Ovary (tissue), 9 donors: ENCODE data around the gene SLC7A5. TPM values are rescaled to one million over a fixed set of nuclear protein-coding genes. Genes with fewer than 3 reads are reported as not detected.

Source experiments
- DNase-seq, 5 donors: peaks; one replicate each; pipeline ENCODE4 v3.0.0-alpha.2; 2019 to 2020
- H3K27ac ChIP-seq, 2 donors: fragments of 200-600 bp; one replicate each; pipeline versions ENCODE4 v1.5.1 to v1.8.0; 2019 to 2022
- H3K27me3 ChIP-seq: fragments of 200-600 bp; one replicate; pipeline ENCODE4 v1.8.0; 2022
- H3K36me3 ChIP-seq: fragments of 200-600 bp; sonication (generic); one replicate; pipeline ENCODE4 v1.5.1; 2019
- H3K4me1 ChIP-seq: one replicate; pipeline ENCODE4 v1.8.1; 2013; ENCODE audit warnings: mild to moderate bottlenecking, moderate library complexity; ENCODE audit not compliant: insufficient read depth
- H3K4me3 ChIP-seq: fragments of 200-600 bp; sonication (generic); one replicate; pipeline ENCODE4 v1.5.1; 2017
- H3K9me3 ChIP-seq, 2 donors: fragments of 200-600 bp in 1 of 2; sonication (generic) in 1 of 2; one replicate each; pipeline versions ENCODE4 v1.5.1 to v1.8.1; 2013 to 2019; ENCODE audit warnings: mild to moderate bottlenecking in 1 of 2, moderate library complexity in 1 of 2
- EP300 ChIP-seq: sonication (generic); formaldehyde crosslinking; IDR thresholded peaks from one replicate; pipeline ENCODE4 v1.6.1; 2017; ENCODE audit warnings: antibody characterized with exemption
- POLR2A ChIP-seq: fragments of 450-650 bp; IDR thresholded peaks from one replicate; pipeline ENCODE4 v1.6.1; 2017; ENCODE audit warnings: antibody characterized with exemption, mild to moderate bottlenecking, moderate library complexity
- WGBS, 3 donors: extraction: QIAGEN DNeasy Blood & Tissue Kit in 1 of 3; methylation state at CpG; one replicate each; pipeline versions ENCODE4 v1.1.5 to v1.1.7; 2013 to 2017; 5-methylcytosine and 5-hydroxymethylcytosine counted together
- intact Hi-C, 4 donors: fragments of 100-400 bp; cut with DNase I; formaldehyde crosslinking; loops; one replicate each; pipeline versions ENCODE4 v1.11.0 to v1.15.1; 2022 to 2023
- polyA plus RNA-seq, 2 donors: library from polyadenylated mRNA; stranded (reverse); fragments of 200-250 nt in 1 of 2; fragments of 350-450 nt in 1 of 2; fragmentation: Illumina TruSeq in 1 of 2; extraction: RNeasy Lipid Tissue Mini Kit (QIAGEN cat#74804) in 1 of 2; gene quantifications; one replicate each; pipeline ENCODE4 v1.2.3, GENCODE V29; 2013 to 2014
- total RNA-seq, 7 donors: library from RNA; depleted of rRNA in 2 of 7; stranded (reverse); fragments of >200 nt in 2 of 7; fragmentation: NEBNext Ultra II Directional in 3 of 7; extraction: Animal tissue kit (Norgen Biotek cat#: 25700) in 3 of 7; gene quantifications; one replicate each; pipeline versions ENCODE4 v1.1.0 to v1.2.4, GENCODE V29; 2016 to 2023
- TF ChIP-seq, protein P1 (sequence below), 3 donors: fragments of 450-650 bp in 2 of 3; fragments of 200-600 bp in 1 of 3; IDR thresholded peaks; one replicate each; pipeline versions ENCODE4 v1.5.1 to v1.8.0; 2016 to 2022; ENCODE audit warnings: antibody characterized with exemption in 3 of 3, mild to moderate bottlenecking in 1 of 3
- donor health status: DM: no; HTN: no; CAD: no; lungs with moderate emphysema.
- donor health status: DM: no; HTN: no; CAD: no.
- donor health status: Bipolar disorder and iron deficiency.
- donor health status: DM: yes; HTN: yes; CAD: no.
- donor health status: DM: no; HTN: no; CAD: no.
- donor health status: DM: yes; HTN: yes; CAD: no.

Gene SLC7A5
- total and polyA plus RNA-seq, 9 donors, result 3.1 to 64.3 (median 9.2) TPM

DNA sequence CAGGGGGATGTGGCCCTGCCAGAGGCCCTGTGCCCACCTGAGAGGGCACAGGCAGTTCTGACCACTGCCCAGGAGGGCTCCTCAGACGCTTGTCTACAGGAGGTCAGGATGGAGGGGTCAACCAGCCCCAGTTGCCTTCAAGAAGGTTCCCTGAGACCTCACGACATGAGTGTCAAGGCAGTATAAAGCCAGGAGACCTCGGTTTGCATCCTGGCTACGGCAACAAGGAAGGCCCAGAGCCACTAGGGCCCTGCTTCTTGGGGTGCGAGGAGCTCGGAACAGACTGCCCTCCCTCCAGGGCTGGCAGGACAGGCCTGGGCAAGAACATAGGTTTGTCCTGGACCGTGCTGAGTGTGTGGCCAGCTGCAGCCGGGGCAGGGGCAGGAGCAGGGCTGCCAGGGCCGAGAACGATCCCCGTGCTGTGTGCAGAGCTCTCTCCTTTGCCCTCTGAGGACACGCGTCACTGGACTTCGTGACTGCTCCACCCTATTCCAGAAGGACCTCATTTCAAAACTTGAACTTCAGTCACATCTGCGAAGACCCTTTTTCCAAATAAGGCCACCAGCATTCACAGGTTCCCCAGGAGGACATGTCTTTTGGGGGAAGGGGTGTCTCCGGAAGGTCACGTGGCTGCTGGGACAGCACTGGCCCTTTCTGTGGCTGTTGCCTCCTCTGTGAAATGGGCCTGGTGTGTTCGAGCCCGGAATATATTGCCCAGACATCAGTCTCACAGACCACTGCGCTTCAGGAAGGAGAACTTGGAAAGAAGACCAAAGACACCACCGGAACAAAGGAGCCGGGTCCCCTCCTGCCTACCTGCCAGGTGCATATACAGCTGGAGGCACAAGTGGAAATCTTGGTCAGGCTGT, 27.7 kb downstream of the SLC7A5 start:
- intact Hi-C loops, result no loop called here
- no peak for DNase-seq
- no peaks in the 10 kb centered on the region for H3K36me3 ChIP-seq
- no peaks in the 10 kb centered on the region for H3K9me3 ChIP-seq
- no peak for TF ChIP-seq POLR2A
- no peak for TF ChIP-seq EP300
- TF ChIP-seq, protein P1, sequence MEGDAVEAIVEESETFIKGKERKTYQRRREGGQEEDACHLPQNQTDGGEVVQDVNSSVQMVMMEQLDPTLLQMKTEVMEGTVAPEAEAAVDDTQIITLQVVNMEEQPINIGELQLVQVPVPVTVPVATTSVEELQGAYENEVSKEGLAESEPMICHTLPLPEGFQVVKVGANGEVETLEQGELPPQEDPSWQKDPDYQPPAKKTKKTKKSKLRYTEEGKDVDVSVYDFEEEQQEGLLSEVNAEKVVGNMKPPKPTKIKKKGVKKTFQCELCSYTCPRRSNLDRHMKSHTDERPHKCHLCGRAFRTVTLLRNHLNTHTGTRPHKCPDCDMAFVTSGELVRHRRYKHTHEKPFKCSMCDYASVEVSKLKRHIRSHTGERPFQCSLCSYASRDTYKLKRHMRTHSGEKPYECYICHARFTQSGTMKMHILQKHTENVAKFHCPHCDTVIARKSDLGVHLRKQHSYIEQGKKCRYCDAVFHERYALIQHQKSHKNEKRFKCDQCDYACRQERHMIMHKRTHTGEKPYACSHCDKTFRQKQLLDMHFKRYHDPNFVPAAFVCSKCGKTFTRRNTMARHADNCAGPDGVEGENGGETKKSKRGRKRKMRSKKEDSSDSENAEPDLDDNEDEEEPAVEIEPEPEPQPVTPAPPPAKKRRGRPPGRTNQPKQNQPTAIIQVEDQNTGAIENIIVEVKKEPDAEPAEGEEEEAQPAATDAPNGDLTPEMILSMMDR (IDR thresholded peaks at IDR 0.05), result no peak
- WGBS, 3 donors, result 93 to 95% (median 94%) methylated on average over 22 of the region's 22 CpGs
- no peak overlapping the region for H3K27ac ChIP-seq
- H3K4me3 ChIP-seq, result no peak overlapping the region
- no peaks in the 10 kb centered on the region for H3K4me1 ChIP-seq
- H3K27me3 ChIP-seq, result no peaks in the 10 kb centered on the region

DNA sequence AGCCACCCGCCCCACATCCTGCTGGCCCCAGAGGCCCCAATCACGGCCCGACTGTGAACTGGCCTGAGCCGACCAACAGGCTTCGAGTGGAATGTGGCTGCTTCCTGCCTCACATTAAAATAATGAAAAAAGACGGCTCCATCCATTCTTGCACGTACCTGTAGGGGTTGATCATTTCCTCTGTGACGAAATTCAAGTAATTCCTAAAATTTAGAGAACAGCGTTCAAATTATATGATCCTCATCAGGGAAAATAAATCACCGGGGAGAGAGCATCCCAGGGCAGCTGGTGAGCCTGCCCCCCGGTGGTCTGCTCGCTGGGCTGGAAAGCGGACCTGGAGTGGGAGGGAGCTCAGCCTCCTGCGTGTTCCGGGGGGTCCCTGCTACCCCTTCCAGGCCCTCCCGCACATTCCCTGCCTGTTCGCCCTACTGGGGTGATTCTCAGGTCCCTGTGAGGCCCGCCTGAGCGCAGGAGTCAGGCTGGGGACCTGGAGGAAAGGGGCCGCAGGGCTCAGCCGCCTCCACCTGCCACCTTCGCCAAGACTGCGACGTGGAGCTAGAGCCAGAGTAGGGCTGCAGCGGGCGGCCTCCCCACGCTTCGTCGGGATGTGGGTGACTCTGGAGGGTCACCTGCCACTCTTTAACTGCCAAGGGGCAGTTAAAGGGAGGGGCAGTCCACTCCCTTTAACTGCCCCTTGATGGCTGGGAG, 28.9 kb downstream of the SLC7A5 start:
- WGBS, 3 donors, result 75 to 79% (median 75%) methylated on average over 29 of the region's 29 CpGs
- Histone ChIP-seq H3K4me3 (no peak overlapping the region), H3K9me3 (no peaks in the 10 kb centered on the region), H3K4me1 (no peaks in the 10 kb centered on the region), H3K27ac (no peak overlapping the region), H3K27me3 (no peaks in the 10 kb centered on the region), H3K36me3 (no peaks in the 10 kb centered on the region)
- intact Hi-C loops, result no loop called here
- TF ChIP-seq EP300, result no peak
- TF ChIP-seq, protein P1 (IDR thresholded peaks at IDR 0.05), result no peak
- no peak for TF ChIP-seq POLR2A
- DNase-seq, result peak in 1 of 5 donors; percentile 28

DNA sequence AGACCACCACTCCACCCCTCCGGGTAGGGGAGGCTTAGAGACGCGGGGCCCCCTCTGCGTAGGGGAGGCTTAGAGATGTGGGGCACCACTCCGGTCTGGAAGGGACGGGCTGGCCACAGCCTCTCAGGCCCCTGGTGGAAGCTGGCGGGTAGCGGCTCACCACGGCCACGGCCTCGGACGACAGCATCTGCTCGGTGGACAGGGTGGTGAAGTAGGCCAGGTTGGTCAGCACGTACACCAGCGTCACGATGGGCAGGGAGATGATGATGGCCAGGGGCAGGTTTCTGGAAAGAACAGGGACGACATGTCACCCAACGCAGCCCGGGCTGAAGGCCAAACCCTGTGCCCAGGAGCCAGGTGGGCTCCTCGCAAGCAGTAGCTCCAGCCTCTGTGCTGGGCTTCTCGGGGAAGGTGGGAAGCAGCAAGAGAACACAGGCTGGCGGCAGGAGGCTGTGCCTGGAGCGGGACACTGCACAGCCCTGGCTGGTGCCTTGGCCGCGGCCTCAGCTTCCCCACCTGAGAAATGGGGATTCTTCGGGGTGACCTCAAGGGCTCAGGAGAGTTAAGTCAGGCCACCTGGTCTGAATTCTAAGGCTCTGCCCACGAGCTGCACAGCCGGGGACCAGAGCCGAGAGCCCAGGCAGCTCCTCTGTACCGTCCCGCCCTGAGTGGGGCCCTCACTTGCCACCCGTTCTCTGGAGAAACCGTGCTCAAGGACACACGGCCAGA, 29.6 kb downstream of the SLC7A5 start:
- Histone ChIP-seq H3K9me3 (no peaks in the 10 kb centered on the region), H3K4me3 (no peak overlapping the region), H3K4me1 (no peaks in the 10 kb centered on the region), H3K27ac (no peak overlapping the region), H3K36me3 (no peaks in the 10 kb centered on the region), H3K27me3 (no peaks in the 10 kb centered on the region)
- intact Hi-C loops, result no loop called here
- DNase-seq, result peak in 1 of 5 donors; percentile 30
- TF ChIP-seq EP300, result no peak
- TF ChIP-seq POLR2A, result no peak
- TF ChIP-seq, protein P1 (IDR thresholded peaks at IDR 0.05), result no peak
- 83 to 92% (median 88%) methylated on average over 33 to 34 of the region's 34 CpGs for WGBS, 3 donors

DNA sequence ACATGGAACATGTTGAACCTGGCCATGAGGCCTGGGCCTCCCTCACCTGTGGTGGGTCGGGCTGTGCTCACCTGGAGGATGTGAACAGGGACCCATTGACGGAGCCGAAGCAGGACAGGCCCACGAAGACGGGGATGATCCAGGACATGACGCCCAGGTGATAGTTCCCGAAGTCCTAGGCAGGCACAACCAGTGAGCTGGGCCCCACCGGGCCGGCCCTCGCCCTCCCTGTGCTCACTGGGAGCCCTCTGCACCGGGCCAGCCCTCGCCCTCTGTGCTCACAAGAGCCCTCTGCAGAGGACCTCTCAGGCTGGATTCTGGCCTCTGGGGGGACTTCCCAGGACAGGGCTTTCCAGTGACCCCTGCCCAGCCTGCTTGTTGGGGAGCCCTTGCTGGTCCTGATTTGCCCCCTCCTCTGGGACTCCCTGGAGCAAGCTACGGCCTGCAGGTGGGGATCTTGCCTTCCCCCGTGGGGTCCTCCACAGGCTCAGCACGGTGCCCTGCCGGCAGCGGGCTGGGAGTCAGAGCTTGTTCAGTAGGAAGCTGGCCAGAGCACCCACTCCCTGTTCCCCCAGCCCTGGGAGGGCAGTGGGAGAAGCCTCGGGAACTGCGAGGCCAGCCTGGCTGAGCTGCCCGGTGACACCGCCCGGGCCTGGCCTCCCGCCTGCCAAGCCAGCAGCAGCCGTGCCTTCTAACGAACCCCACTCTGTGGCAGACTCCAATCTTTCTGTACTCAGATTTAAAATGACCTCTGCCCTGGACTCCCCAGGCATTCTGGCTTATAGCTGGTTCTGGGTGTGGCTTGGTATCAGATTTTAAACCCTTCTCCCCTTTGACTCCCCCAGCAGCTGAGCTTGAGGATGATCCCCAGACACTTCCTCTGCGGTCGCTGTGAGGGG, 30.4 kb downstream of the SLC7A5 start:
- Histone ChIP-seq H3K36me3 (no peaks in the 10 kb centered on the region), H3K27me3 (no peaks in the 10 kb centered on the region), H3K4me3 (no peak overlapping the region), H3K4me1 (no peaks in the 10 kb centered on the region), H3K27ac (no peak overlapping the region), H3K9me3 (no peaks in the 10 kb centered on the region)
- no peak for DNase-seq
- no peak for TF ChIP-seq EP300
- TF ChIP-seq POLR2A, result no peak
- TF ChIP-seq, protein P1 (IDR thresholded peaks at IDR 0.05), result no peak
- 85 to 93% (median 86%) methylated on average over 26 to 27 of the region's 27 CpGs for WGBS, 3 donors
- intact Hi-C loops, result no loop called here
